Retinal pigment epithelial cell (primary cell): ENCODE data around the gene SEBOX.

ENCODE experiments used
- DNase-seq: peaks from one replicate; pipeline ENCODE4 v3.0.0-alpha.2; 2010; ENCODE audit warnings: low read depth
- H3K4me3 ChIP-seq: 2 replicates; pipeline ENCODE4 v1.5.1; 2011; ENCODE audit warnings: mild to moderate bottlenecking, low read length, control low read depth, moderate library complexity
- TF ChIP-seq, protein P1 (sequence below): conservative IDR thresholded peaks from 2 replicates; pipeline ENCODE4 v1.5.1; 2011; ENCODE audit warnings: low read depth, low read length, control low read depth, inconsistent platforms

Gene SEBOX

DNA sequence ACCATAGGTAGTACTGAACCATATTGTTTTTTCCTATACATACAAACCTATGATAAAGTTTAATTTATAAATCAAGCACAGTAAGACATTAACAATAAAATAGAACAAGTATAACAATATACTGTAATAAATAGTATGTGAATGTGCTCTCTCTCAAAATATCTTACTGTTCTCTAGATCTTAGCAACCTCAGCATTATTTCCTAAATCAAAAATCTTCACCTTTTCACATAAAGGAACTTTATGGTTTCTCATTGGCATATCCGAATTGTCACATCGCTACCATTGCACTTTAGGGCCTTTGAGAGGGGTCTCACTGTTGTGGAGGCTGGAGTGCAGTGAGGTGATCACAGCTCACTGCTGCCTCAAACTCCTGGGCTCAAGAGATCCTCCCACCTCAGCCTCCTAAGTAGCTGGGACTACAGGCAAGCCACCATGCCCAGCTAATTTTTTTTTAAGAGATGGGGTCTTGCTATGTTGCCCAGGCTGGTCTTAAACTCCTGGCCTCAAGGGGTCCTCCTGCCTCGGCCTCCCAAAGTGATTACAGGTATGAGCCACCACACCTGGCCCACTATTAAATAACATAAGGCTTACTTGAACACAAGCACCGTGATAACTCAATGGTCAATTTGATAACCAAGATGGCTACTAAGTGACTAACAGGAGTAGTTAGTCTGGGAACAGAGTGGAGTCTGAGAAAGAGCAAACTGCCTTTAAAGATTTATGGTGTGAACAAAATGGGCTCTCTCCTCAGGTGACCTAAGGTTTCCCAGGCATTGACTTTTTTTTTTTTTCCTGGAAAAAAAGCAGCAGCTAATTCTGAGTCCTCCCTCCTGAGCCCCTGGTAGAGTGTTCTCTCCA is 48.9 kb downstream of the SEBOX start:
- TF ChIP-seq, protein P1, sequence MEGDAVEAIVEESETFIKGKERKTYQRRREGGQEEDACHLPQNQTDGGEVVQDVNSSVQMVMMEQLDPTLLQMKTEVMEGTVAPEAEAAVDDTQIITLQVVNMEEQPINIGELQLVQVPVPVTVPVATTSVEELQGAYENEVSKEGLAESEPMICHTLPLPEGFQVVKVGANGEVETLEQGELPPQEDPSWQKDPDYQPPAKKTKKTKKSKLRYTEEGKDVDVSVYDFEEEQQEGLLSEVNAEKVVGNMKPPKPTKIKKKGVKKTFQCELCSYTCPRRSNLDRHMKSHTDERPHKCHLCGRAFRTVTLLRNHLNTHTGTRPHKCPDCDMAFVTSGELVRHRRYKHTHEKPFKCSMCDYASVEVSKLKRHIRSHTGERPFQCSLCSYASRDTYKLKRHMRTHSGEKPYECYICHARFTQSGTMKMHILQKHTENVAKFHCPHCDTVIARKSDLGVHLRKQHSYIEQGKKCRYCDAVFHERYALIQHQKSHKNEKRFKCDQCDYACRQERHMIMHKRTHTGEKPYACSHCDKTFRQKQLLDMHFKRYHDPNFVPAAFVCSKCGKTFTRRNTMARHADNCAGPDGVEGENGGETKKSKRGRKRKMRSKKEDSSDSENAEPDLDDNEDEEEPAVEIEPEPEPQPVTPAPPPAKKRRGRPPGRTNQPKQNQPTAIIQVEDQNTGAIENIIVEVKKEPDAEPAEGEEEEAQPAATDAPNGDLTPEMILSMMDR: no peak
- H3K4me3 ChIP-seq: no peak overlapping the region
- no peak for DNase-seq

DNA sequence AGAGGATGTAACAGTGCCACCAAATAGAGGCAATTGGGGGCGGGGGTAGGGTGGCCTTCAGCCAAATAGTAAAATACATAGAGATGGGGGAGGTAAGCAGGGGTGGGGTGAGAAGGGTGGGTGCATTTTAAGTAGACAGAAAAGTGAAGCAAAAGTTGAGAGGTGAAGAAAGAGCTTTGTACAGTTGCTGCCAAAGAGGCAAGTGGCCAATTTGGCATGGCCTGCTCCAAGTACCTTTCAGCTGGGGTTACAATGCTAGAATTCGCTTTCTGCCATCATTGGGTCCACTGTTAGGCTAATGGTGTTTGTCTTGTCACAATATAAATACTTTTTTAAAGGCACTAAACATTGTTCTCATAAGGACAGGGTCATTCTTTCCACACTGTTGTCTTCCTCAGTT is 51.2 kb downstream of the SEBOX start:
- H3K4me3 ChIP-seq: no peak overlapping the region
- TF ChIP-seq, protein P1: no peak
- DNase-seq: no peak
